Neuronal stem cell (in vitro differentiated cells): Measurements from ENCODE around the gene USP21.

Experiments used
- DNase-seq: peaks from one replicate; pipeline ENCODE4 v3.0.0-alpha.2; 2013; ENCODE audit warnings: low spot score
- H2AFZ ChIP-seq: one replicate; pipeline ENCODE4 v1.6.1; 2013; ENCODE audit warnings: mild to moderate bottlenecking, low read length, inconsistent platforms
- H2AK5ac ChIP-seq: 2 replicates; pipeline ENCODE4 v1.6.1; 2013; ENCODE audit warnings: low read depth, mild to moderate bottlenecking, inconsistent platforms, low read length, moderate library complexity, mixed read lengths
- H2BK120ac ChIP-seq: 2 replicates; pipeline ENCODE4 v1.6.1; 2013; ENCODE audit warnings: low read depth, mild to moderate bottlenecking, inconsistent platforms, low read length, moderate library complexity, mixed read lengths
- H2BK12ac ChIP-seq: one replicate; pipeline ENCODE4 v1.6.1; 2013; ENCODE audit warnings: low read length, inconsistent platforms
- H2BK15ac ChIP-seq: 2 replicates; pipeline ENCODE4 v1.6.1; 2013; ENCODE audit warnings: mild to moderate bottlenecking, low read length, inconsistent platforms, mixed read lengths
- H2BK5ac ChIP-seq: one replicate; pipeline ENCODE4 v1.6.1; 2013; ENCODE audit warnings: inconsistent platforms, mild to moderate bottlenecking, low read length, moderate library complexity
- H3K14ac ChIP-seq: one replicate; pipeline ENCODE4 v1.6.1; 2013; ENCODE audit warnings: low read length, inconsistent platforms
- H3K18ac ChIP-seq: 2 replicates; pipeline ENCODE4 v1.6.1; 2013; ENCODE audit warnings: low read length, inconsistent platforms
- H3K23ac ChIP-seq: 2 replicates; pipeline ENCODE4 v1.6.1; 2013; ENCODE audit warnings: low read depth, mild to moderate bottlenecking, mixed read lengths, low read length, inconsistent platforms; ENCODE audit not compliant: poor library complexity
- H3K27ac ChIP-seq: replicated peaks from 3 replicates; pipeline ENCODE4 v1.5.1; 2013; ENCODE audit warnings: low read length, inconsistent platforms
- H3K27me3 ChIP-seq, 3 experiments: 2 replicates each; pipeline ENCODE4 v1.6.1; 2013; ENCODE audit warnings: low read length in 3 of 3, mild to moderate bottlenecking in 2 of 3, inconsistent platforms in 1 of 3, low read depth in 1 of 3, mixed read lengths in 1 of 3, moderate library complexity in 1 of 3; ENCODE audit not compliant: control insufficient read depth in 3 of 3, insufficient read depth in 3 of 3
- H3K36me3 ChIP-seq, 2 donors: replicated peaks in 1 of 2; 2 replicates each; pipeline ENCODE4 v1.6.1; 2013; ENCODE audit warnings: low read length in 2 of 2; ENCODE audit not compliant: control insufficient read depth in 2 of 2, insufficient read depth in 2 of 2
- H3K4ac ChIP-seq: 2 replicates; pipeline ENCODE4 v1.6.1; 2013; ENCODE audit warnings: inconsistent platforms, mild to moderate bottlenecking, low read length, moderate library complexity
- H3K4me1 ChIP-seq, 2 donors: 1 replicate in 1 of 2; 2 replicates in 1 of 2; pipeline ENCODE4 v1.6.1; 2013; ENCODE audit warnings: low read length in 2 of 2, low read depth in 1 of 2; ENCODE audit not compliant: control insufficient read depth in 2 of 2, insufficient read depth in 1 of 2
- H3K4me2 ChIP-seq: one replicate; pipeline ENCODE4 v1.6.1; 2013; ENCODE audit warnings: mild to moderate bottlenecking, low read length, inconsistent platforms; ENCODE audit not compliant: insufficient read depth, poor library complexity, severe bottlenecking
- H3K4me3 ChIP-seq, 2 donors: 2 replicates each; pipeline ENCODE4 v1.5.1; 2013; ENCODE audit warnings: low read length in 2 of 2, mild to moderate bottlenecking in 2 of 2, inconsistent platforms in 1 of 2, moderate library complexity in 1 of 2
- H3K79me1 ChIP-seq: one replicate; pipeline ENCODE4 v1.6.1; 2013; ENCODE audit warnings: low read depth, mild to moderate bottlenecking, inconsistent platforms, low read length, moderate library complexity
- H3K9ac ChIP-seq: one replicate; pipeline ENCODE4 v1.6.1; 2013; ENCODE audit warnings: mild to moderate bottlenecking, low read depth, low read length, inconsistent platforms; ENCODE audit not compliant: poor library complexity
- H3K9me3 ChIP-seq, 2 donors: replicated peaks in 1 of 2; 2 replicates each; pipeline versions ENCODE3 to v1.6.1; 2013; ENCODE audit warnings: low read length in 2 of 2, mild to moderate bottlenecking in 2 of 2, inconsistent platforms in 1 of 2, low read depth in 1 of 2, mixed read lengths in 1 of 2, moderate library complexity in 1 of 2; ENCODE audit not compliant: control insufficient read depth in 2 of 2, insufficient read depth in 1 of 2
- H4K8ac ChIP-seq: one replicate; pipeline ENCODE4 v1.6.1; 2013; ENCODE audit warnings: low read depth, mild to moderate bottlenecking, inconsistent platforms, low read length, moderate library complexity
- H4K91ac ChIP-seq: one replicate; pipeline ENCODE4 v1.6.1; 2013; ENCODE audit warnings: low read length, low read depth, mild to moderate bottlenecking, inconsistent platforms; ENCODE audit not compliant: poor library complexity
- WGBS, 2 donors: extraction: QIAGEN DNeasy Blood & Tissue Kit; methylation state at CpG; one replicate each; pipeline ENCODE4 v1.1.7; 2013; ENCODE audit warnings: missing lambda C conversion rate in 2 of 2, mixed read lengths in 1 of 2; ENCODE audit not compliant: insufficient read length in 2 of 2, insufficient replicate concordance in 1 of 2; ENCODE audit errors: extremely low coverage in 2 of 2; 5-methylcytosine and 5-hydroxymethylcytosine counted together

The USP21 gene

DNA sequence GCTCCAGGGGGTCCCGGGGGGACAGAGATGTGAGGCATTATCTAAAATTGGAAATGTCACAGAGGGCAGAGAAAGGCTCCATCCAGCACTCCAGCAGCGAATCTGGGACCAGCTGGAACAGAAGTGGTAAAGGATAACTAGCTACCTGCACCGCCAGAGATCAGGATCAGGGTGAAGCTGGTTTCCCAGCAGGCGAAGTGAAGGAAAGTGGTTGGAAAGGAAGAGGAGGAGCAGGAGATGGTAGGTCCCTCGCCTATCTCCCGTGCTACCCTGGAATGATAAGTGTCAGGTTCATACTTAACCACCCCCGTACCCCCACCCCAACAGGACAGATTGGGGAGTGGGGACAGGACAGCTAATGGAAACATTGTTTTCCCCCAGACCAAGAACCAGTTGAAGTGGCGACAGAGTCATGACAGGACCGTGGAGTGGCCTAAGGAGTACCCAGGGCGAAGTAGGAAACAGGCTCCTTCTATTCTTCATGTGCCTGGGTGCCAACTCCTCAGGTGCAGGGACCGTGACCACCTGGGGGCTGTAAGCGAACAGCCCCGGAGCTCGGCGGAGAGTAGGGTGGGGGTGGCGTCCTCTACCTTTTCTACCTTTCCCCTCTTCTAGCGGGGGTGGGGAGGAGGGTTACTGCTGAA lies 17.3 kb downstream of the USP21 start:
- H2AFZ ChIP-seq, result peak overlapping the region; percentile 95
- no peak overlapping the region for H2BK15ac ChIP-seq
- H3K14ac ChIP-seq, result no peak overlapping the region
- H4K91ac ChIP-seq, result no peak overlapping the region
- peak overlapping the region; percentile 90 for H3K4me2 ChIP-seq
- H3K9ac ChIP-seq, result peak overlapping the region; percentile 95
- no peak overlapping the region for H4K8ac ChIP-seq
- H3K36me3 ChIP-seq, result peaks cover 27 to 43% of the 10 kb centered on the region in 2 donors
- H3K27ac ChIP-seq, result no peak overlapping the region
- H2BK12ac ChIP-seq, result no peak overlapping the region
- DNase-seq, result no peak
- H2AK5ac ChIP-seq, result peak overlapping the region; percentile 43
- peak overlapping the region; percentile 79 to 84 for H3K4me3 ChIP-seq
- no peaks in the 10 kb centered on the region for H3K27me3 ChIP-seq
- no CpG with 5 or more reads among the region's 17 CpGs for WGBS, 2 donors
- H3K4me1 ChIP-seq, result peaks cover 6 to 10% of the 10 kb centered on the region in 2 donors
- no peaks in the 10 kb centered on the region for H3K9me3 ChIP-seq
- H3K79me1 ChIP-seq, result peaks cover 6% of the 10 kb centered on the region
- no peak overlapping the region for H2BK120ac ChIP-seq
- H3K18ac ChIP-seq, result peak overlapping the region; percentile 92
- H3K23ac ChIP-seq, result peak overlapping the region; percentile 76
- H3K4ac ChIP-seq, result no peak overlapping the region
- H2BK5ac ChIP-seq, result peak overlapping the region; percentile 84

DNA sequence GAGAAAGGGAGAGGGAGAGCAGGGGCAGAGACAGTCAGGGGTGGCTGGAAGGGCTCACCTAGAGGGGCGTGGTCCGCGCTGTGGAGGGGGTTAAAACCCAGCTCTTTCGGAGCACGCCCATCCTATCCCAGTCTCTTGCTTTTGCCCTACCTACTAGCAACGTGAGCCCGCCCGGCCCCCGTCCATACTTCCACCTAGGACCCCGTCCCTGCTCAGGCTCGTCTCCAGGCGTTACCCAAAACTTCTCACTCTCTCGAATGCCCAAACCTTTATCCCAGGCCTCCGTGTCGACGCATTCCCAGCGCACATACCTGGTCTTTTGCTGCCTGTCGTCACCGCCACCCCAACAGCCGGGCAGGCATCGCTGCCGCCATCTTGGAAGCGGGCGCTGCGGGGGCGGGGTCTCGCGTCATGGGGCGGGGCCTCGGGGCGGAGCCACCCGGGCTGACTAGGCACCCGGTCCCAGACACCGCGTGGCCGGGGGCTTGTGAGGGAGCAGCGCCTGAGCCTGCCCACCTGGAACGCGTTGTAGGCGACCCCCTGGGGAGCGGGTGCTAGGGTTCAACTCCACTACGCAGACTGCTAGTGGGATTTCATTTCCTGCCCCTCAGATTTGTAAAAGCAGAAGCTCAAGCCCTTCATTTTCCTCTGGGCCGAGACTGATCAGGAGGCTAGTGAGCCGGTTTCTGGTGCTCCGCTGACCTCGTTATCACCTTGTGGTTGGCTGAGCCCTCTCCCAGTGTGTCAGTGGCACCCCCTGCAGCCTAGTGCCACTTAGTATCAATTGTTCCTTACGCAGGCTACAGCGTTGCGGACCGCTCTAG lies 18.0 kb downstream of the USP21 start, which contains the start of gene B4GALT3:
B4GALT3 (minus strand) TSS at position 396 of the 824 bp plus-strand sequence. CDS start 1,447 bp downstream, outside the sequence.
- H3K9me3 ChIP-seq, result no peaks in the 10 kb centered on the region
- H3K4ac ChIP-seq, result no peak within 1 kb of the TSS
- no CpG with 5 or more reads among the region's 50 CpGs for WGBS, 2 donors
- peak within 1 kb of the TSS; percentile 82 for H2BK15ac ChIP-seq
- peak within 1 kb of the TSS; percentile 79 to 84 for H3K4me3 ChIP-seq
- DNase-seq, result peak; percentile 82
- H3K23ac ChIP-seq, result peak within 1 kb of the TSS; percentile 76
- H2BK120ac ChIP-seq, result no peak within 1 kb of the TSS
- no peak within 1 kb of the TSS for H4K91ac ChIP-seq
- H3K9ac ChIP-seq, result peak within 1 kb of the TSS; percentile 95
- H4K8ac ChIP-seq, result no peak within 1 kb of the TSS
- H3K36me3 ChIP-seq, result peaks cover 22 to 36% of the 10 kb centered on the region in 2 donors
- H3K79me1 ChIP-seq, result peaks cover 6% of the 10 kb centered on the region
- peak within 1 kb of the TSS; percentile 92 for H3K18ac ChIP-seq
- peak within 1 kb of the TSS; percentile 90 for H3K4me2 ChIP-seq
- H3K27ac ChIP-seq, result no peak within 1 kb of the TSS
- H2BK5ac ChIP-seq, result peak within 1 kb of the TSS; percentile 84
- no peak within 1 kb of the TSS for H3K14ac ChIP-seq
- peak within 1 kb of the TSS; percentile 43 for H2AK5ac ChIP-seq
- H3K27me3 ChIP-seq, result no peaks in the 10 kb centered on the region
- no peak within 1 kb of the TSS for H2BK12ac ChIP-seq
- H2AFZ ChIP-seq, result peak within 1 kb of the TSS; percentile 95
- peaks cover 6 to 10% of the 10 kb centered on the region in 2 donors for H3K4me1 ChIP-seq

DNA sequence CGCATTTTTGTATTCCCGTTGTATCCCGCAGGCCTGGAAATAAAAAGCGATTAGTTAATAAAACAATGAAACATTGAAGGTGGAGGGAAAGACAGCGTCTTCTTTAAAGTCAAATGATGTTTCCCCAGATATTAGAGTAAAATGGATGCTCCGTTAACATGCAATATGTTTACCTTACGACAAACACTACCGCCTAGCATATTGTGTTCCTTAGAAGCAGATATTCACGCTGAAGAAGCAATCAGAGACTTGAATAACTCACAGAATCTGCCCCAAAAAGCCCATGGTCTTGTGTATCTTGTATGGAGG lies 18.6 kb downstream of the USP21 start:
- no peak overlapping the region for H3K23ac ChIP-seq
- no peak overlapping the region for H2BK5ac ChIP-seq
- no peak overlapping the region for H3K27ac ChIP-seq
- no peaks in the 10 kb centered on the region for H3K9me3 ChIP-seq
- DNase-seq, result no peak
- H3K79me1 ChIP-seq, result peaks cover 6% of the 10 kb centered on the region
- no CpG with 5 or more reads among the region's 9 CpGs for WGBS, 2 donors
- H2BK120ac ChIP-seq, result no peak overlapping the region
- no peak overlapping the region for H2BK15ac ChIP-seq
- H4K91ac ChIP-seq, result no peak overlapping the region
- H3K14ac ChIP-seq, result no peak overlapping the region
- peaks cover 20 to 30% of the 10 kb centered on the region in 2 donors for H3K36me3 ChIP-seq
- H3K18ac ChIP-seq, result no peak overlapping the region
- H2AK5ac ChIP-seq, result no peak overlapping the region
- H4K8ac ChIP-seq, result no peak overlapping the region
- no peak overlapping the region for H3K4ac ChIP-seq
- H3K27me3 ChIP-seq, result no peaks in the 10 kb centered on the region
- peak overlapping the region; percentile 82 for H3K4me2 ChIP-seq
- no peak overlapping the region for H2BK12ac ChIP-seq
- peak overlapping the region; percentile 76 to 79 for H3K4me3 ChIP-seq
- H3K9ac ChIP-seq, result no peak overlapping the region
- peak overlapping the region; percentile 95 for H2AFZ ChIP-seq
- H3K4me1 ChIP-seq, result peaks cover 6 to 10% of the 10 kb centered on the region in 2 donors

DNA sequence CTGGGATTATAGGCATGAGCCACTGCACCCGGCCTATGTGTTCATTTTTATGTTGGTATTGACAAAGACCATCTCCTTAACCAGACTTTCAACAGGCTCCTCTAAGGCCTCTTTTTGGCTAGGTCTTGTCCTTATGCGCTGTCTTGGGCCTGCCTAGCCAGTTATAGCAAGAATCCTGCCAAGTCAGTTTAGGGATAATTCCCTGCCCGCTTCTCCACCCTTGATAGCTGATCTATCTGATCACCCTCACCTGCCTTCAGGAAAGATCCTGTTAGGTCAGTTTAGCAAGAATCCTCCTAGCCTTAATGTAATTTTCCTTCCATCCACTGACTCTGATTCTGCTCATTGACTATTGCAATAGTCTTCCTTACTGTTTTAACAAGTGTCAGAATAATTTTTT lies 20.4 kb downstream of the USP21 start:
- Histone ChIP-seq H4K91ac (no peak overlapping the region), H2BK15ac (no peak overlapping the region), H2BK5ac (no peak overlapping the region), H3K4me1 (peaks cover 6 to 10% of the 10 kb centered on the region in 2 donors), H3K27me3 (no peaks in the 10 kb centered on the region), H3K4me2 (no peak overlapping the region), H2BK12ac (no peak overlapping the region), H3K18ac (no peak overlapping the region), H3K79me1 (peaks cover 6% of the 10 kb centered on the region), H2BK120ac (no peak overlapping the region), H3K4me3 (no peak overlapping the region), H3K36me3 (peaks cover 8 to 14% of the 10 kb centered on the region in 2 donors), H2AFZ (no peak overlapping the region), H3K14ac (no peak overlapping the region), H2AK5ac (no peak overlapping the region), H3K4ac (no peak overlapping the region), H3K9me3 (no peaks in the 10 kb centered on the region), H3K27ac (no peak overlapping the region), H4K8ac (no peak overlapping the region), H3K23ac (no peak overlapping the region), H3K9ac (no peak overlapping the region)
- no peak for DNase-seq
- no CpG with 5 or more reads among the region's 3 CpGs for WGBS, 2 donors
